Glomerular endothelial cell (primary cell): ENCODE results near the gene MYH10. TPM values are rescaled to one million over a fixed set of nuclear protein-coding genes. Genes with fewer than 3 reads are reported as not detected.

Source experiments
- DNase-seq: peaks from one replicate; pipeline ENCODE4 v3.0.0-alpha.2; 2011; ENCODE audit warnings: low read depth, low spot score; ENCODE audit errors: extremely low read depth
- total RNA-seq: library from RNA; depleted of rRNA; stranded (reverse); fragments of >200 nt; gene quantifications from 2 replicates; pipeline ENCODE4 v1.2.3, GENCODE V29; 2015

The MYH10 gene
- total RNA-seq, 1 donor from 2014 or later, result 137 TPM

DNA sequence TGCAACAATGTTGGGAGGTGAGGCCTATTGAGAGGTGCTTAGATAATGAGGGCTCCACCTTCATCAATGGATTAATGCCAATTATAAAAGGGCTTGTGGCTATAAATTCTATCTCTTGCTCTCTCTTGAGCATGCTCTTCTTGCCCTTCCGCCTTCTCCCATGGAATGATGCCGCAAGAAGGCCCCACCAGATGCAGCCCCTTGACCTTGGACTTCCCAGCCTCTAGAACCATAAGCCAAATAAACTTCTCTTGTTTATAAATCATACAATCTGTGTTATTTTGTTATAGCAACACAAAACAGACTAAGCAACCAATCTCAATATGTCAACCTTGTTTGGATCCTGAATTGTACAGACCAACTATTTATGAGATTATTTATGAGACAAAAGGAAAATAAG lies 20.0 kb downstream of the MYH10 start:
- no peak for DNase-seq

DNA sequence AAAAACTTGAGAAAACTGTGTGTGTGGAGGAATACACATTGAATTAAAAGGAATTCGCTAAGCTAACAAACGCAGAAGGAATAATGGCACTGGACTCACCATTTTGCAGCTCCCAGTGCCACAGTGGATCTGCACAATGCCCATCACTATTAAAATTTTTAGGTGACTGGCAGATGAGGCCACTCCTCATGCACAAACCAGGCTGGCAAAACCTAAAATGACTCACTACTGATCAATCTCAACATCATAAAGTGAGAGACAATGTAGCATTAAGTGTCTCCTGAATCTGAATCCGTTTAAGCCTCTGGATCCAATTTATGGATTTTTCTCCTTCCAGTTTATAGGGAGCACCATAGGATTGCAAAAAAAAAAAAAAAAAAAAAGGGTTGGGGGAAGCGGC lies 20.6 kb downstream of the MYH10 start:
- DNase-seq, result no peak

DNA sequence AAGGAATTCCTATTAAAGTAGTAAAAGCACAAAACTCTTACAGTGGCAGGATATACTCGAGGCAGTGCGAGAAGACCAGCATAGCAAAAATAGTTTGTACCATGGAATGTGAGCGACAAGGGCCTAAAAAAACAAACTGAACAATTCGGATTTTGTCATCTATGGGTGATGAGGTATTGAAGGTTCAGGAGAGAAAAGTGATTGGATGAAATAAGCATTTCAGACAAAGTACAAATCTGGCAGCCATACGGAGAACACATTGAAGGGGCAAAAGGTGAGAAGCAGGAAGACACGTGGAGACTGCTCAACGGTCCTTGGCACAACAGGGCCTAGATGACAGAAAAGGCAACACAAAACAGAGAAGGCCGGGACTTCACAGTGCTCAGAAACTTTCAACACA lies 22.5 kb downstream of the MYH10 start:
- DNase-seq, result no peak

DNA sequence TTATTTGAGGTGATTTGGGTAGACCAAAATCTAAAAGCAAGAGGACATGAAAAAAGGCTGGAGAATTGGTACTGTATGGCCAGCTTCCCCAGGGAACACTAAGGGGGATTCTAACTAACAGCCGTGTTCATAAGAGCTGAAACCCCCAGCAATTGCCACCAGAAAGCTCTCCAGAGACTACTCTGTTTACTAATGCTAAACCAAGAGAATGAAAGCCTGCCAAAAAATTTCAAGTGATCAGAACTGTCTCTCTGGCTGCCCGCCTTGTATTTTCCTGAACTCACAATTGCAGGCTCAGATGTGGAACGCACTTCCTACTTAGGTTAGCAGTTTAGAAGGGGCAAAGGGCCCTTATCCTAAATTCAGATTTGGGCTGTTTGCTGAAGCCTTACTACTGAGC lies 24.1 kb downstream of the MYH10 start:
- DNase-seq, result no peak

DNA sequence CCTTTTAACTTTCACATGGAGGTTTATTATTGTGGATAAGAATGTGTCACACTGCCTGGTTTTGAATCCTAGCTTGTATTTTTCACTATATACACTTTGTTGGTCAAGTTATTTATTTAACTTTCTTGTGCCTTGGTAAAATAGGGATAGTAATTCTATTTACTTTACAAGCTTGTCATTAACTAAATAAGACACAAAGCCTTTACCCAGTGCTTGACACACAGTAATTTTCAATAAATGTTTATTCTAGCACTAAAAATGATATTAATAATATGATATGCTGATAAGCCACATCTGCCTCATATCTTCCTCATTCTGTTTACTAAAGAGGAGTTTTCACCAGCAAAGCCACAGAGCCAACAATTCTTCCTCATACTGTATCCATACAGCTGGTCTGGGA lies 27.8 kb downstream of the MYH10 start:
- no peak for DNase-seq

DNA sequence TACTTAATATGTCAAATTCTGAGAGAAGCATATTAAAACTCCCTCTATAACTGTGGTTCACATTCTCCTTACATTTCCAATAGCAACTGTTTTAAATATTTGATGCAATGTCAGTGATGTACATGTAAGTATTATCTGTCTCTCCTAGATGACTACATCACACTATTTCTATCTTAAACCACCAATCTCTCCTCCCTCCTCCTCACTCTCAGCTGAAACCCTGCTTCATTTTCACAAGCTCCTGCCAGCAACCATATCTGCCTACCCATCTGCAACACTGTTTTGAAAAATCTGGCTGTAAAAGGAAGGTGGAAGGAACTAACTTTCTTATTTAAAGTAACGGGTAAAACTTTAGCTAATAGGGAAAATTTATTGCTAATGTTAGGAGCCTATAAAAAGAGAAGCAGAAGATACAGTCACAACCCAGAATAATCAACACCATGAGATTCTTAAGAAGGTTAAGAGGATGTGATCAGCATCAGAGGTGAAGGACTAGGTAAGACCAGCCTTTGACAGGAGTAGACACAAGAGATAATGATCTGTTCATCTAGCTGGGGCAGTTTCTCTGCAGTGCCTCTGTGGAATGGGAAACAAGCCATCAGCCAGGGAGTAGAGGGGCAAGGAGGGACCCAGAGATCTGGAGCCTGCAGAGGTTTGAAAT lies 31.0 kb downstream of the MYH10 start:
- no peak for DNase-seq

DNA sequence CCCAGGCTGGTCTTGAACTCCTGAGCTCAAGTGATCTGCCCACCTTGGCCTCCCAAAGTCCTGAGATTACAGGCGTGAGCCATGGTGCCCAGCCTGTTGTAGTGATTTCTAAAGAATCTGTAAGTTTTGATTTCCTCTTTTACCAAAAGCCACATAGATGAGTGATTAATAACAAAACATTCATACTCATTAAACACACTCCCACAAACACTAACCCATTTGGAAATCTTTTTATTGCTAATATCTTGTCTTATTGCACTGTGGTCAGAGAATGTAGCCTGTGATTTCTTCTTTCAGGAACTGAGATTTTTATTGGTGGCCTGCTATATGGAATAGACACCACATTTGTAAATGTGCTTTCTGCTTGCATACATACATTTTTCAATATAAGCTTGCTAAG lies 31.6 kb downstream of the MYH10 start:
- DNase-seq, result no peak

DNA sequence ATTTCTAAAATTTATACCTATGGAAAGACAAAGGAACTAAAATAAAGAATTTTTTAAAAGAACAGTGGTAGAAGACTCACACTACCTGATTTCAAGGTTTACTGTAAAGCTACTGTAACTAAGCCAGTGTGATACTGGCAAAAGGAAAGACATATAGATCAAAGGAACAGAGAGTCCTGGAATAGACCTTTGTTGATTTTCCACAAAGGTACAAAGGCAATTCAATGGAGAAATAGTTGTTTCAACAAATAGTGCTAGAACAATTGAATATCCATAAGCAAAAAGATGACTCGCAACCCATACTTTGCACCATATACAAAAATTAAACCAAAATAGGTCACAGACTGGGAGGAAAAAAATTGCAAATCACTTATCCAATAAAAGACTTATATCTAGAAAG lies 36.7 kb downstream of the MYH10 start:
- DNase-seq, result no peak

DNA sequence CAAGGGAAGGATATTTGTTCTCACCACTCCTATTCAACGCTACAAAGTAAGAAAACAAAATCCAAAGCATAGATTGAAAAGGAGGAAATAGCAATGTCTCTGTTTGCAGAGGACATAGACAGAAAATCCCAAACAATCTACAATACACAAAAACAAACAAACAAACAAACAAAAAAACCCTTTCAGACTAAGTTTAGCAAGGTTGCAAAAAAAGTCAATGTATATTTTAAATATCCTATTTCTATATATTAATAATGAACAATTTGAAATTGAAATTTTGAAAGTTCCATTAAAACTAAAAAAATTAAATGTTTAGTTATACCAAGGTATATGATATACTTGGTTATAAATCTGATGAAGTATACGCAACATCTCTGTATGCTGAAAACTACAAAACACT lies 37.2 kb downstream of the MYH10 start:
- no peak for DNase-seq

DNA sequence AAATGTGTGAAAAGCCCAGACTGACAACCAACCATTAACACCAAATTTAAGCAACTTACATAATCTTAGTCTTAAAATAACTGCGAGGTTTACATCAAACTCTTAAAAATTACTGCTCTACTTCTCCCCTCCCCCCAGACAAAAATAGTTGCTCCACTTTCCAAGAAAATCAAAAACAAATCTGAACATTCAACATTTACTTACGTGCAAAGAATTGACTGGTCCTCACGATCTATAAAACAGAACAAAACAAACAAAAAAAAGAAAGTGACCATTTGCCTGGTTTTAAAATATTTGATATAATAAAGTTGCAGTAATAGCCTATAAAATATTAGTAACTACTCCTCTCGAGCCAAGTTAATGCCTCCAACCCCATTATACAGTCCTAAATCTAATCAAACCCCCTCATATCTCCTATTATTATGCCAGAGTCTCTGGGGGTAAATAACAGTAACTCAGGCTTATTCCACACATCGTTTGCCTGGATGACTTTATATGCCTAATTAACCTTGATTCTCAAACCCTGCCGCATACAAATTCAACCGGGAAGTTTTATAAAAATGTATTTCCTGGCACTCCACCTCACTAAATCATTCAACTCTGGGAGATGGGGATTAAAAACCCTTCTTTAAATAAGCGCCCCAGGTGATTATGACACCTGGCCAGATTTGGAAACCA lies 41.5 kb downstream of the MYH10 start:
- no peak for DNase-seq

DNA sequence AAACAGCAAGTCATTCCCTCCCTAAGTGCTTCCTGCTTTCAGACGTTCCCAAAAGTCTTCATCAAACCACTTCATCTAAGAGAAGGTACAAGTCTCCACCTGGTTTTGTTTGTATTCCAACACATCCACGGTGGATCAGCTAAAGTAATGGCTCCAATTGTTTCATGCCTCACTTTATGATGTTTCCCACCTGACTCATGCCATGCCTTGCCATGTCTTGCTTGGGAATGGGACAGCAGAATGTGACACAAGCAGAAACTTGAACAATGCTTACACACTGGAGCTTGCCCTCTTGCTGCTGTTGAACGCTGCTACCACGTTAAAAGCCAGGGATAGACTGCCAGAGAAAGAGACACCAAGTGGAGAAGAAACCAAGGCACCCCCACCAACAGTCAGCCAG lies 43.8 kb downstream of the MYH10 start:
- no peak for DNase-seq

DNA sequence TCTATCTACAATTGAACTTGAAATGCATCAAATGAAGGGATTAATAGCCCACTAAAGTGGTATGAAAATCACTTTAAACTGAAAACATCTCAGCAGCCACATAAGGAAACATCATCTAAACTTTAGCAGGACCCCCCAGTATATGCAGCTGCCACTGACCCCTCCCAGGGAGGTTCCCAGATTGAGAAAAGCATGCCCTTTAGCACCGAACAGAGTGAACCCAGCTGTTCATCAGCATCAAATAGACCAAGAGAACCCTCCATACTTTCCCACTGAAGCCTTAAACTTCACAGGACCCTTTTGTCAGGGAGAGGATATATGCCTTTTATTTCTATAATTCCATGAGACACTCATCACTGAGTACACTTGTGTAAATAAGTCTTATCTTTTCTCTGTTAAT lies 44.6 kb downstream of the MYH10 start:
- no peak for DNase-seq

DNA sequence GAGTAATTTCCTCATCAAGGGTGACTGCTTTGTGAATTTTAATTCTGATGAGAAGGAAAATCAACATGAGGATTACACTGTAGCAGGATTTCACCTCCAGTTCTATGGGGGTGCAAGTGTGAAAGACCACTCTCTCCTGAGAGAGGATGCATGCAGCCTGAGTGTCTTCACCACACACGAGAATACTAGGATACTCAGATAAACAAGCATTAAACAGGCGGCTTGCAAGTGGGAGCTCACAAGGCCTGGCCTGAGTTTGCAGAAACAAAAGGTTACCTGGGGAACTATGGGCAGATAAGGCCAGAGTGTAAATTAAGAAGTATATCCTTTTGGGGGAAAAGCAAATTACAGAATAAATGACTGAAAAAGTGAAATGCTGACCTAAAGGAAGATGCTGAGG lies 46.6 kb downstream of the MYH10 start:
- no peak for DNase-seq

DNA sequence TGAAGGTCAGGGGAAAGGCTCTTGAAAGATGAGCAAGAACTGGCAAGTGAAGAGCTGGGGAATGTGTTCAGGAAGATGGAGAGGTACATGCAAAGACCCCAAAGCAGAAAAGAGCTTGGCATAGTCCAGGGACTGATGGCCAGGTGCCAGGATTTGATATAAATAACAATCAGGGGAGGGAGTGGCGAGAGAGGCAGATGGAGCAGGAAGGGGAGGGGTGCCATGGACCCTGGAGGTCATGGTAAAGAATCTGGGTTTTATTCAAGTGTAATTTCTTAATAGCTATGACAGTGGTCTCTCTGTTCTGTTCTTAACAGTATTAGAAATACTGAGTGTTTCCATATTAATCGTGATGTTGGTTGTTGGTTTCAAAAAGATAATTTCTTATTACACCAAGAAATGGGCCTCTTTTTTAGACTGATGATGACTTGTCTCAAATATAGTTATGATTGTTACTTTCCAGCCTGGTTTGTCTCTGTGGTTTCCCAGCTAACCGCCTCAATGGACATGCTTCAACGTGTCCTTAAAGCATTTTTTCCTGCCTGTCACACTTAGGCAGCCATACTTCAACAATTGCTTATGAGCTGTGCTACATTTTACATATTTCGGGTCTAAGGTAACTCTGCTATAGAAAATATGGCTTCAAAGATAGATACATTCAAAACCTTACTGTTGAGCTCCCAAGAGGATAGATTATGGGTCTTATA lies 49.4 kb downstream of the MYH10 start:
- no peak for DNase-seq

DNA sequence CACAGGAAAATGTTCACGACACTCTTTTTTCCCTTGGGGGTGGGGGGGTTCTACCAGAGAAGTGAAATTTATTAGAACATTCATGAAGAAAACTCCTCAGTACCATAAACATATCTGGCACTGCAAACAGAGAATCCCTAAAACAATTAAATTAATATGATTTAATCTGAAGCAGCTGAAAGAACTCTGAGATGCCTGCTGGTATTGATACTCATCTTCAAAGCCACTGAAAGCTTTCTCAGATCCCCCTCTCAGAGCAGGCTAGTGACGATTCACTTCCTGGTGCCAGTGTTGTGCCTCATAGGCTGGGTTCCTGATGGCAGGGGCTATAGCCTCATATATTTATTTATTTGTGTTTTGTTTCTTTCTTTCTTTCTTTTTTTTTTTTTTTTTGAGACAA lies 52.7 kb downstream of the MYH10 start:
- no peak for DNase-seq

DNA sequence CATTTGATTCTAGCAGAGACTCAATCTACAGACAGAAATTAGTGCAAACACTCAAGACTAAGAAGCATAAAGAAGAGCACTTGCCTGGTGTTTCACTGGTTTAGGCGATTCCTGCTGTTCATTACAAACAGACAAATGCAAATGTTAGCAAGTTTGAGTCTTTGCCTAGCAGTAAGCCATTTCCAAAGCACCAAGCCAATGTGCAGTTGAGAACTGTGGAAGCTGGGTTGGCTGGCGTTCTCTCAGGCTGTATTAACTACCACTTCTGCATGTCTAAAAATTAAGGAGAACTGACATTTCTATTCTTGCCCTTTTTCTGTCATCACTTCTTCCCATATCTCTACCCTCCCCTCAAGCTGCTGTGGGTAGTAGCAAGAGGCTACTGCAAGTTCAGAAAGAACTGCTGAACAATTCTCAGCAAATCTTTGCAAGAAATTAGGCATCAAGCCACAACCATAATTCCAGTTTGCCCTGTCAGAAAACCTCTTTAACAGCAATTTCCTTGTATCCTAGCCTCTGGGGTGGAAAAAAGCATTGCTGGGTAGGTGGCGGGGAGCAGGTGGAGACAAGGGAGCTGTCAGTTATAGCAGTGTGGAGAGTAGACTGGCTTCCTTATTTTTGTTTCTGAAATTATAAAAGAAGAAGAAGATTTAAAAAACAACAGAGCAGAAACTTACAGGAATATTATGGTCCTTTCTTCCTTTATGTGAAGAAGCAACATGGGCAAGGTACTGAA lies 53.8 kb downstream of the MYH10 start:
- DNase-seq, result no peak

DNA sequence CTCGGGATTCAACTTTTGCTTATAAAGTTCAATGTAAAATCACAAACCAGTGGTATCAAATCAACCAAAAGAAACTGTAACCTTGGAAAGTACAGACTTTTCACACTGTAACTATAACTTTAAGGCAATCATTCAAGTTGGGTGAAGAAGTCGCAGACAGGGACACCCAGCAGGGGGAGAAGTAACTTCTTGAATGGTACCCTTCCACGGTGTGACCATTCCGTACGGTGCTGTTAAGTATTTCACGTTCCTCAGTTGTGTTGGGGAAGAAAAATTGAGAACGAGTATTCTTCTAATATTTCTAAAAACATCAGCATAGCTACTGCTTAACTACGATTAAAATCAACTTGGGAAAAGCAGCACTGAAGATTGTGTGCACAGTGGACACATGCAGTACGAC lies 55.8 kb downstream of the MYH10 start:
- no peak for DNase-seq

DNA sequence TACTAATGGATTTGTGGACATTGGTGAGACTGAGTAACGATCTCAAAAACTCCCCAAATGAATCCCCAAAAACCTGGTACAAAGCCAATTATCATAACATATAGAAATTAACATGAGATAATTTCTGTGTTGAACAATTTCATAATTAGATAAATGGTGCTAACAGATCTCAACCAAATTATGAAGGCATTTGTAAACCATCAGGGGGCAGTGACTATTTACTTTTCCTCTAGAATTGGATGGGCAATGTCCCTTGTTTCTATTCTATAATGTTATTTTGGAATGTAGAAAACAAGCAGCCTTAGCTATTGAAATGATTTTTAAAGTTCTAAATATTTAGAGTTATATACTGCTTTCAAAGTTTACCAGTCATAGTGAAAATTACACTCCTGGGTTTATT lies 57.8 kb downstream of the MYH10 start:
- no peak for DNase-seq

DNA sequence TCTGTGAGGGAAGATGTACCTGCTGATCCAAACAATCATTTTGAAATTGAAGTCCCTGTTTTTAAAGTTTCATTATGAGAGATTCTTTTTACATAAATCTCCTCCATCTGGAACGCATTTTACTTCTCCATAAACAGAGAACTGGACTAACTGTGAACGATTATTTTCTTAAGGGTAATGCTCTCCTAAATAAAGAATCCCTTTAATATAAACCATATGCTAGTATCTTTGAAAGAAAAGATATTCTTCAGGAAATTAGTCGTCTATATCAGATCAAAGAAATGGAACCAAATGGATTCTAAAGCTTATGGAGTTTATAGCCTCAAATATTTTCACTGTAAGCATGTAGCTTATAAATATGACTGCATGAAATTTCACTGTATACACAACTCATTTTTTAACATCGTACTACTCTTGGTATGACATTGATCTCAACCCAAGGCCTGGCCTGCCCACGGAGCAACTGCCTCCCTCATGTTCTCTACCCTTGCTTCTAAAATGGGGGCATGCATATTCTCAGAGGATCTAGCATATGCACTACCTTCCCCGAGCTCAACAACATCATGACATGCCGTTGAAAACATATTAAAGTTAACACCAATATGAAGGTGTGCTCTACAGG lies 66.4 kb downstream of the MYH10 start:
- no peak for DNase-seq

DNA sequence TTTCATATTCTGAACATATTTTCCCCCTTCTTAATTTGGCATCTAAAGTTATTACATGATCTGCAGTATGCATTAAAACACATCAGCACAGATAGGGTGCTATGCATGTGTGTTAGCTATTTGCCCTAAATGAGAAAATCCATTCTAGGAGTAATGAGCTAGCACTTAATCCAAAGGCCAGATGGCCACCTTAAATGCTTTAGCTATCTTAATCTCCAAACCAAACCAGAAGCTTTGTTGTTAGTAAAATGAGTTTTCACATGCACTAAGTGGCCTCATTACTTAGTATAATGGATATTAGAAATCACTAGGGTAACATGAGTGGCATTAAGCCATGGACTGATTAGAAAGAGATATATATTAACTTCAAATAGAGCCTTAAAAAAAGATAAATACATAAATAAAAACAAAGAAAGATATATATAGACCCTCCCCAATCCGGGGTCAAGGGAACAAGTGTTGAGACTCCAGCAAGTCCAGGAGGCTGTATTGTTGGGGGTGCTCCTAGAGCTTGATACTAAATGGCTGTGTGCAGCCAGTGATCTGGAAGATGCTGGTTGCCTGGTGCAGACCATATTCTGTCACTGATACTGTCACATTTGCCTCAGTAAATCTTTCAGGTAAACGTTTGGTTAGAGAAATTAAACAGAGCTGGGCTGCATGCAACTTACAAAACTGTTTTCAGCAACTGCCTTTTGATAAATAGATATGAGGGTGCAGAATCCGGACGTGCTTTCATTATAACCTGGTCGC lies 67.3 kb downstream of the MYH10 start:
- no peak for DNase-seq
